Measurements from ENCODE around the gene NKD2.

GRCh38 chr5:989961-990530 is 18.6 kb upstream of the NKD2 start:
- TF ChIP-seq CTCF (IDR thresholded peaks at IDR 0.05): peak; percentile 55 to 80 (median 70)
- no peak for TF ChIP-seq POLR2A (IDR thresholded peaks at IDR 0.05)
